Activated CD8-positive, alpha-beta memory T cell treated with anti-CD3 and anti-CD28 coated beads for 36 hours (primary cell): ENCODE measurements around the gene TUBA3D. TPM values are rescaled to one million over a fixed set of nuclear protein-coding genes. Genes with fewer than 3 reads are reported as not detected.
"Not testable (repeated sequence)": the region's sequence is repeated elsewhere in the genome, so short reads cannot be mapped to it uniquely, and the experiment has no call there.

Experiments used
- CTCF ChIA-PET: fragments of 350-600 bp; sonication (Branson Sonifier 250); formaldehyde crosslinking; loops from one replicate; lab custom pipeline; 2021; ENCODE audit warnings: antibody characterized with exemption; lab: Charles Lee
- POLR2A ChIA-PET: fragments of 350-600 bp; sonication (Branson Sonifier 250); formaldehyde crosslinking; loops from one replicate; lab custom pipeline; 2021; ENCODE audit warnings: antibody characterized with exemption; lab: Charles Lee
- total RNA-seq, 2 experiments: library from RNA; stranded (reverse); gene quantifications; one replicate each; pipeline ENCODE4 v1.2.3, GENCODE V29; 2021

Gene TUBA3D
- total RNA-seq, 2 experiments from 2014 or later: not detected

DNA sequence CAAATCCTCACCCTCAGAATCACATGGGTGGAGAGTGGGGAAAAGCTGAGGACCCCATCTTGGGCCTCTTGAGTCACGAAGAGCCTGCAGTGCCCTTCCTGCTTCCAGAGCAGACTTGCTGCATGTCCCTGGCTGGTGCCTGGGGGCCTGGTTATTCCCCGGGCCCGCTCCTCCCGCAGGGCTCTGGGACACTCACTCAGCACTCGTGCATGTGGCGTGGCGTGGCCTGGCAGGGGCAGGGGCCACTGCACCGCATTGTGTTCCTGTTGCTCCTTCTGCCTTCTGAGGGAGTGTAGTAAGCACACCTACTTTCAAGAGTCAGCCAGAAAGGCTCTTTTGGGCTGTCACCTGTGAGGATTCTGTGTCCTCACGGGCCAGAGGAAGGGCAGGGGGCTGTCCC lies 33.7 kb downstream of the TUBA3D start:
- CTCF ChIA-PET: no interaction called here
- POLR2A ChIA-PET: no interaction called here

DNA sequence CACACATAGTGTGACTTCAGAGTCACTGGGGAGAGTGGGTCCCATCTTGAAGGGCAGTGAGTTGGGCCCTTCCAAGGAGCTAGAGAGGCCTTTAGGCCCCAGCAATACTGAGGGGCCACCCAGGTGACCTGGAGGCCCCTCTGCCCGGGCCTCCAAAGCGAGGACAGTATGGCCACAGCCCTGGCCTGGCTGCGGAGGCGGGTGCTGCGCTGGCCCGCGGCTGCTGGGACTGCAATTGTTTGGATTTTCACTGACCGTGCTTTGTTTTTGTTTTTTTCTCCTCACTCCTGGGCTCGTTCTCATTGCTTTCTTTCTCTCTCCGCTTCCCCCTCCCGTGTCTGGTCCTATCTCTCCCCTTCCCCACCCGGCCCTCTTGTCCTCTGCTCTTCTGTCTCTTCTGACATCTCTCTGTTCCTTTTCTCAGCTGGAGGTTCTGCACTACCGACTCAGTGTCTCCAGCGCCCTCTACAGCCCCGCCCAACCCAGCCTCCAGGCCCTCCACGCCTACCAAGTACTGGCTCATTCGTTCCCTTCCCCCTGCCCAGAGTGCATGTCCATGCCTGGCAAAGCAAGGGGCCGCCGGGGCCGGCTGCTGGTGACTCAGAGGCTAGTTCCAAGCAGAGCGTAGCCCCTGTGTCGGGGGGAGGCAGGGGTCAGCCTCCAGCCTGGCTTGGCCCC lies 35.5 kb downstream of the TUBA3D start:
- POLR2A ChIA-PET, CTCF ChIA-PET: not testable (repeated sequence)

DNA sequence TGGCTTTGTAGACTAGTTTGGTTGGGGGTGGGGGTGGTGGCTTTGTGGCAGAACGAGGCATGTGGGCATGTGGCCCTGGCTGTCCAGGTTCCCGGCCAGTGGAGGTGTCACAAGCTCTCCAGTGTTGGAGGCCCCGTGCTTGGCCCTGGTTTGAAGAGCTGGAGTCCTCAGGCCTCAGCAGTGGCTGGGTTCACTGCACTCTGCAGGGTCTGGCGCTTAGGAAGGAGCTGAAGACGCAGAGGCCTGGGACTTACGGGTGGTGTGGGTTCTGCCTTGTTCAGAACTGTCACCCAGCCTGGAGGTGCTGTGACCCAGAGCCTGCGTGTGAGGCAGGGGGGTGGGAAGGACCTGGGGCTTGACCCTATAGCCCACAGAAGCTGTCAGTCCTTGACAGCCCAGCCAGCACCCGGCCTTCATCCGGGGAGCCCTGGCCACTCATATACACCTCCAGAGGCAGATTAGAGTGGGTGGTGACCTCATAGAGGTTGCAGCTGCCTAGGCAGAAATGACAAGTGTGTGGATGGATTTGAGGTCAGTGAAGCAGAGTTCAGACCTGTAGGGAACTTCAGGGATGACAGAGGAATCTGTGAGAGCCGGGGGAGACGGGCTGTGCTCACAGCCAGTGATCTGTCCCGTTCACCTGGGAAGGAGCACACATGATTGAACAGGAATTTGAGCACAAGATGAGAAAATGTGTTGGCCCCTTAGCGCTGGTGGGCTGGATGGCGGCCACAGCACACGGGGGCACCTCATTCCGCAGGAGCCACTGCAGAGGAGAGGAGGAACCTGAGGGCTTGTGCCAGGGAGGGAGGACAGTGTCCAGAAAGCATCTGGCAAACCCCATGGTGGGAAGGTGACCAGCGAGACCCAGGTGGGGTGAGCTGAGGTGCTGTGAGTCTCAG lies 36.3 kb downstream of the TUBA3D start:
- CTCF ChIA-PET, POLR2A ChIA-PET: not testable (repeated sequence)

DNA sequence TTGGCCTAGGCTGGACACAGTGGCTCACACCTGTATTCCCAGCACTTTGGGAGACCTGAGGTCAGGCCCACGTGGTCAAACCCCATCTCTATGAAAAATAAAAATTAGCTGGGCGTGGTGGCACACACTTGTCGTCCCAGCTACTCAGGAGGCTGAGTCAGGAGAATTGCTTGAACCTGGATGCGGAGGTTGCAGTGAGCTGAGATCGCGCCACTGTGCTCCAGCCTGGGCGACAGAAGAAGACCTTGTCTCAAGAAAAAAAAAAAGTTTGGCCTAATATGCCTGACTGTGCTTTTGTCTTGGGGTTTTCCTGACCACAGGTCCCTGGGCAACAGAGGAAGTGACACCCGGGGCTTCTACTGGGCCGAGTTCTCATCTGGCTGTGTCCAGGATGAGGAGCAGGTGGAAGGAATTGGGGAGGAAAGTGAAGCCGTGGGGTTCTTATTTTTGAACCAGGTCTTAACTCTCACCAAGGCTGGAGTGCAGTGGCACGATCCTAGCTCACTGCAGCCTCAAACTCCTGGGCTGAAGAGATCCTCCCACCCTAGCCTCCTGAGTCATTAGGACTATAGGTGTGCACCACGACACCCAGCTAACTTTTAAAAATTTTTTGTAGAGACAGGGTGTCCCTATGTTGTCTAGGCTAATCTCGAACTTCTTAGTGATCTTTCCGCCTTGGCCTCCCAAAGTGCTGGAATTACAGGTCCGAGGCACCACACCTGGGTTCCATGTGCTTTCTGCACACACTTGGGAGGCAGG lies 38.7 kb downstream of the TUBA3D start:
- CTCF ChIA-PET: not testable (repeated sequence)

DNA sequence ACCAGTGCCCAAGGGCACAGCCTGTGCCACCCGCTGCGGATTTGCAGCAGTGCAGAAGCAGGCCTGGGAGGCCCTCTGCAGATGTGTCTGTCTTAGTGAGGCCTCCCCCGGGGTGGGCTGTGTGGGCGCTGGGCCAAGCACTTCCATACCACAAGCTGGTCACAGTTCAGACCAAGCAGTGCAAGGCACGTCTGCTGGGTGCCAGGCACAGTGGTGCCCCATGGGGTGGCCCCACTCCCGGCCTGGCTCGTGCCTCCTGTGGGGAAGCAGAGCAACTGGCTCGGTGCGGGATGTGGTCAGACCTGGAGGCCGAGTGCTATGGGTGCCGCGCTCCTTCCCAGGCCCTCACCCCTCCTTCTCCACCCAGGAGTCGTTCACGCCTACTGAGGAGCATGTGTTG lies 39.3 kb downstream of the TUBA3D start:
- CTCF ChIA-PET, POLR2A ChIA-PET: not testable (repeated sequence)

More for the DNA sequence above, 38.7 kb downstream of the TUBA3D start:
- POLR2A ChIA-PET: not testable (repeated sequence)

DNA sequence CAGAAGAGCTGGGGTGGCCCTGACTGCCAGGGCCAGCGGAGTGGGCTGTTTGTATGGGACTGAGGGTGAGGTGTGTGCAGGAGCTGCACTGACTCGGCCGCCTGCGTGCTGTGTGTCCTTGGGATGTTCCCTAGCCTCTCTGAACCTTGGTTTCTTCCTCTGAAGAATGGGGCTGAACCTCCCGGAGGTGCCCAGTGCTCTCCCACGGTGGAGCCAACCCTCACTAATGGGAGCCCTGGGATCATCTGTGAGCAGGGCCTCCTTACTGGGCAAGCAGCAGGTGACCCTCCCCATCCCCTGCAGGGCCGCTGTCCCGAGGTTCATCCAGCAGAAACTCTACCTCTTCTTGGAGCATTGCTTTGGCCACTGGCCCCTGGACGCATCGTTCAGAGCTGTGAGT lies 40.1 kb downstream of the TUBA3D start:
- CTCF ChIA-PET: no interaction called here
- POLR2A ChIA-PET: no interaction called here

DNA sequence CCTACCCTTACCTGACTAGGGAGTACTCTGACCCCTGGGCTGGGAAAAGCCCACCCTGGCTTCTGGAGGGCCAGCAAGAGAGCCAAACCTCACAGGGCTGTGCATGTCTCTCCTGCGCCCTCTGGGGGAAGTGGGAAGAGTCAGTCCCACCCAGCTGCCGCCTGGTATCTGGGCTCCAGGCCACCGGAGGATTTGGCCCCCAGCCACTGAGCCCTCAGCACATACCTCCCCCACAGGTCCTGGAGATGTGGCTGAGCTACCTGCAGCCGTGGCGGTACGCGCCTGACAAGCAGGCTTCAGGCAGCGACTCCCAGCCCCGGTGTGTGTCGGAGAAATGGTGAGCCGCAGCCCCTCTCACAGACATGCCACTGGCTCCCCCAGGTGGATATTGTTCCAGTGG lies 40.7 kb downstream of the TUBA3D start:
- CTCF ChIA-PET, POLR2A ChIA-PET: not testable (repeated sequence)

DNA sequence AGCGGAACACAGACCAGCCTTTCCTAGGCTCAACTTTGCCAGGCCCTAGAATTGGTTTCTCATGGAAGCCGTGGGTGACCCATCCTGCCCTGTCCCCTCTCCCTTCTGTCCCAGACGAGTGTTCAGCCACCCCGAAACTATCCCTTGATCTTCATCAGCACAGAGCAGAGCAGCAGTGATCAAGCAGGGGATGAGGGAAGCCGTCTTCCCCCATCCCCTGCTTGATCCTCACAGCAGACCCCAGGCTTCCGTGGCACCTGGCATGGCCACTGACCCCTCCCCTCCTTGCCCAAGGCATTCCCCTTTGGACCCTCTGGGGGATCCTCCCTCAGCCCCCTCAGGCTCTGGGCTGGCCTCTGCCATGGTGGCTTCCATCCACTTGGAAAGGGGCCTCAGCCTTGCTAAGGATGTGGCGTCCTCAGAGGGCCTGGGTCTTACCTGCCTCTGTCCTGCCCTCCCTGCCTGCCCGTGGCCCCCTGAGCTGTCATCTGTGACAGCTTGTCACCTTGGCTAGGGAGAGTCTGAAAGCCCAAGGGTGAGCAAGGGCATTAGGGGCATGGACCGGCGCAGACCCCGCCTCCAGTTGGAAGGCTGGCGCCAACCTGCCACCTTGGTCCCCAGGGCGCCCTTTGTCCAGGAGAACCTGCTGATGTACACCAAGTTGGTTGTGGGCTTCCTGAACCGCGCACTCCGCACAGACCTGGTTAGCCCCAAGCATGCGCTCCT lies 41.4 kb downstream of the TUBA3D start:
- POLR2A ChIA-PET: no interaction called here
- CTCF ChIA-PET: no interaction called here

DNA sequence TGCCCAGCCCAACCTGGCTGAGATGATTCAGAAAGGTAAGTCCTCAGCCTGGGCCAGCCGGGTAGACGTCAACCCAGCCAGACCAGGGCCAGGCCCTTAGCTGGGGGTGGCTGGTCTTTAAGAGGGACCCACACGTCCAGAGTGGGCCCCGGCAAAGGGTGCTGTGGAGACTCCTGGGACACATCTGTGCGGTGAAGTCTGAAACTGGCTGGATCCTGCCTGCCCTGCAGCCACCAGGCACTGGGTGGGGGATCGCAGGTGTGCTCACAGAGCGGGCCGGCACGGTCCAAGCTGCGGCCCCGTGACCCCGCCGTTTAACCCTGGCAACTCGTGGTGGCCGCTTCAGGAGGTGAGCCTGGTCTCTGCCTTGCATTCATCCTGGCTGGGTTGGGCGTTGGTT lies 41.9 kb downstream of the TUBA3D start:
- CTCF ChIA-PET, POLR2A ChIA-PET: not testable (repeated sequence)

DNA sequence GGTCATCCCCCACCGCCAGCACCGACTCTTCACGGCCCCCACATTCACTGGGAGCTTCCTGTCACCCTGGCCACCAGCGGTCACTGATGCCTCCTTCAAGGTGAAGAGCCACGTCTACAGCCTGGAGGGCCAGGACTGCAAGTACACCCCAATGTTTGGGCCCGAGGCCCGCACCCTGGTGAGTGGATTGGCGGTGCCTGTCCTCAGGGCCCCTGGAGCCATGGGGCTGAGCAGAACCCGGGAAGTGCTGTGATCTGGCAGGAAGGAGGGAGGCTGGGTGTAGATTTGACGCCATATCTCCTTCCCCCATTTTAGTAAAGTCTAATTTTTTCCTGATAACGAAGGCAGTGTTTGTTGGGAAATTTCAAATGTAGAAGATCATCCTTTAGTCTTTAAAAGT lies 42.6 kb downstream of the TUBA3D start:
- CTCF ChIA-PET, POLR2A ChIA-PET: not testable (repeated sequence)

DNA sequence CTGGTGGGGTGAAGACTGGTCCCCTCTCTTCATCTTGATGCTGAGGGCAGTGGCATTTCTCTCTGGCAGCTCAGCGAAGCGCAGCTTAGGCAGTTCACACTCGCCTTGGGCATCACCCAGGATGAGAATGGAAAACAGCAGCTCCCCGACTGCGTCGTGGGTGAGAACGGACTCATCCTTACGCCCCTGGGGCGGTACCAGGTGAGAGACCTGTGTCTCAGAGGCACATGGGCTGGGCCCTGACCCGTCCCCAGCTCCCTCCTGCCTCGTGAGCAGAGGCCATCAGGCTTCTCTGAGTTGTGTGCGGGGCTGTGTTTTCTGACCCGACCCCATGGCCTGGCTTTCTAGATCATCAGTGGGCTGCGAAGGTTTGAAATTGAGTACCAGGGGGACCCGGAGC lies 43.5 kb downstream of the TUBA3D start:
- CTCF ChIA-PET: no interaction called here
- POLR2A ChIA-PET: no interaction called here

DNA sequence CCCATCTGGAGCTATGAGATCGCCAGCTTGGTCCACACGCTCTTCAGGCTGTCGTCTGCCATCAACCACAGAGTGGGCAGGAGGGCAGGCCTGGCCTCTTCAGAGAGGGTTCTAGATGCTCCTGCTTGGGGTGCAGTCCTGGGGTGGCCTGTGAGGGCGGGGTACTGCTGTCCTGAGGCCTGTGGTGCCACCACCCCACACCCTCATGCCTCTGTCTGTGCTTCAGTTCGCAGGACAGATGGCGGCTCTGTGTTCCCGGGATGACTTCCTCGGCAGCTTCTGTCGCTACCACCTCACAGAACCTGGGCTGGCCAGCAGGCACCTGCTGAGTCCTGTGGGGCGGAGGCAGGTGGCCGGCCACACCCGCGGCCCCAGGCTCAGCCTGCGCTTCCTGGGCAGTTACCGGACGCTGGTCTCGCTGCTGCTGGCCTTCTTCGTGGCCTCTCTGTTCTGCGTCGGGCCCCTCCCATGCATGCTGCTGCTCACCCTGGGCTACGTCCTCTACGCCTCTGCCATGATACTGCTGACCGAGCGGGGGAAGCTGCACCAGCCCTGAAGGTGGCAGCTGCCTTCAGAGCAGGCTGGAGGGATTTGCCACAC lies 44.1 kb downstream of the TUBA3D start:
- CTCF ChIA-PET, POLR2A ChIA-PET: not testable (repeated sequence)

DNA sequence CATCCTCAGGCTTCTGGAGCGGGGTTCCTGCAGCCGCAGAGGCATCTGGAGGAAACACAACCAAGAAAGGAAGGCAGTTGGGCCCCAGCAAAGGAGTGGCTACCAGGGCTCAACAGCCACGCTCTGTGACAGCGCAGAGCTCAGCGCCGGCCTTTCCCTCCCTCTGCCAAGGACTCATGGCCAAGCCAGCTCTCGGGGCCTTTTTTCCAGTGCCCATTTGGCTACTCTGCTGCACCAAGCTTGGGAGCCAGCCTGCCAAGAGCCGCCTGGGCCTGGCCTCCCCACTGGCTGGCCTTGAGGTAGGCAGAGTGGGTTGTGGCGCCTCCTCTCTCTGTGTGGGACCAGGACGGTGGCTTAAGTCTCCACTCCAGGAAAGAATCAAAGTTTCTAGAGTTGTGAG lies 44.6 kb downstream of the TUBA3D start:
- CTCF ChIA-PET: no interaction called here

DNA sequence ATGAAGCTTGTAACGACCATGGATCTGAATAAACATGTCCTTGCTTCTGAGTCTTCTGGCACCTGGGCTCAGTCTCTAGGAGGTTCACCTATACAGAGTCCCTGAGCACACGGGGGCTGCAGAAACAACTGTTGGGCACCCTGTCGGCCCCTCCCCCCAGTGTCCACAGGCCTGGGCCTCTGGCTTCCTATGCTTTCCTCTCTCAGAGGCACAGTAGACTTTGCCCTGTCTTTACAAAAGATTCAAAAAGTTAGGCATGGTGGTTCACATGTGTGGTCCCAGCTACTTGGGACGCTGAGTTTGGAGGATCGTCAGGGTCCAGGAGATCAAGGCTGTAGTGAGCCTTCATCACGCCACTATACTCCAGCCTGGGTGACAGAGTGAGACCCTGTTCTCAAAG lies 45.6 kb downstream of the TUBA3D start:
- POLR2A ChIA-PET: not testable (repeated sequence)
- CTCF ChIA-PET: interaction anchor here (1.4 kb wide), 1 partner anchor 29 kb away, joined by 6 read pairs; the partner anchor contains the start of gene MZT2A

More for the DNA sequence above, 44.6 kb downstream of the TUBA3D start:
- POLR2A ChIA-PET: no interaction called here

DNA sequence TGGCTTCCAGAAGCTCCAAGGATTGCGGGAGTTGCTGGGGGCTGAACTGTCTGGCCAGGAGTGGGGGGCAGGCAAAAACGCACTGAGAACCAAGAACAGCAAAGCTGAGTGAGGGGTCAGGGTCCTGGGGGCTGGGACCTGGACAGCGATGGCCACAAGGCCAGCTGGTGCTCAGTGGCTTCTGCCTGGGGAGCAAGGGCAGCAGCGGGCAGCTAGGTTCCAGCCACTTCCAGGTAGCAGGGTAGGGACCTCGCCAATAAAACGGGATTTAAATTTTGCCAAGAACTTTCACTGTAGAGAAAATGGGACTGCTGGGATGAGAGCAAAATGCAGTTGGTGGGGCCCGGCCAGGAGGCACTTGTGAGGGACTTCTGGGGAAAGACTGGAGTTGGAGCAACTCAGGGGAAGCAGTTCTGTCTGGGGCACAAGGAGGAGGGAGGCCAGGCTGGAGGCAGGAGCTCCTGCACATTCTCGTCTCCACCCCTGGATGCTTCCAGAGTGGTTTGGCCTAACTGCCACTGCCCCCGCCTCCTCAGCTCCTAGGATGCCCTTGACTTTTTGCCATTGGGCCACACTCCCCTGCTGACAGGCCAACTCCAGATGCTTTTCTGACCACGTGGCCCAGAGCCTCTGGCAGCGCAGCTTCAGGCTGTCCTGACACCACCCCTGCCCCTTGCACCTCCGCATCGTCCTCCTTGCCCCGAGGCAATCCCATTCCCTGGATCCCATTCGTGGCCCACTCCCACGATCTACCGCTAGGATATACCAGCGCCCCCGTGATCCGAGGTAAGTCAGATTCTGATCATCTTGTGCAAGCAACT lies 46.3 kb downstream of the TUBA3D start:
- CTCF ChIA-PET: interaction anchor here (1.4 kb wide), 1 partner anchor 29 kb away, joined by 6 read pairs; the partner anchor contains the start of gene MZT2A

DNA sequence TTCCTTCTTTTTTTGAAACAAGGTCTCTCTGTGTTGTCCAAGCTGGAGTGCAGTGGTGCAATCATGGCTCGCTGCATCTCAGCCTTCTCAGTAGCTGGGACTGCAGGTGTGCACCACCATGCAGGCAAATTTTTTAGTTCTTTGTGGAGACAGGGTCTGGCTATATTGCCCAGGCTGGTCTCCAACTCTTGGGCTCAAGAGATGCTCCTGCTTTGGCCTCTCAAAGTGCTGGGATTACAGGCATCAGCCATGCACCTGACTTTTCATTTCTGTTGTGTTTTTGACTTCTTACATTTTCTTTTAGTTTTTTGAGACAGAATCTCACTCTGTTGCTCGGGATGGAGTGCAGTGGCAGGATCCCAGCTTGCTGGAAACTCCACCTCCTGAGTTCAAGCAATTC lies 49.3 kb downstream of the TUBA3D start:
- CTCF ChIA-PET: interaction anchor here (0.7 to 1.0 kb wide), 2 partner anchors 19 to 343 kb away, joined by 4 read pairs; no protein-coding TSS in a partner anchor
- POLR2A ChIA-PET: not testable (repeated sequence)

More for the DNA sequence above, 46.3 kb downstream of the TUBA3D start:
- POLR2A ChIA-PET: no interaction called here

DNA sequence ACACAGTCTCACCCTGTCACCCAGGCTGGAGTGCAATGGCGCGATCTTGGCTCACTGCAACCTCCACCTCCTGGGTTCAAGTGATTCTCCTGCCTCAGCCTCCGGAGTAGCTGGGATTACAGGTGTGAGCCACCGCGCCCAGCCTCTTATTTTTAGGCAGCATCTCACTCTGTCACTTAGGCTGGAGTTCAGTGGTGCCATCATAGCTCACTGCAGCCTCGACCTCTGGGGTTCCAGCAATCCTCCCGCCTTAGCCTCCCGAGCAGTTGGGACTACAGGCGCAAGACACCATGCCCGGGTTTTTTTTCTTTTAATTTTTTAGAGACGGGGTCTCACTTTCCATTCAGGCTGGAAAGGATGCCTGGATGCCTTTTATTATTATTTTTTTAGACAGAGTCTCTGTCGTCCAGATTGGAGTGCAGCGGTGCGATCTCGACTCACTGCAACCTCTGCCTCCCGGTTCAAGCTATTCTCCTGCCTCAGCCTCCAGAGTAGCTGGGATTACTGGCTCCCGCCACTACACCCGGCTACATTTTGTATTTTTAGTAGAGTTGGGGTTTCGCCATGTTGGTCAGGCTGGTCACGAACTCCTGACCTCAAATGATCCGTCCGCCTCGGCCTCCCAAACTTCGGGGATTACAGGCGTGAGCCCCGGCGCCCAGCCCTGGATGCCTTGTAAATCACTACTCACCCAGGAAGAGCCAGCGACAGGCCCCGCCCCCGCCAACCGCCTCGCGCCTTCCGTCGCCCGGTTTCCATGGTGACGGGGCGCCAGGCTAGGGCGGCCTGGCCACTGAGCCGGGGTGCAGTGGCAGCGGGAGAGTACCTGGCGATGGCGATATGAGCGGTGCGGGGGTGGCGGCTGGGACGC lies 51.4 kb downstream of the TUBA3D start, which contains the start of gene CCDC74A:
CCDC74A (plus strand) TSS at position 758 of the 871 bp plus-strand sequence; CDS start at position 841, 83 bp downstream.
- ChIA-PET POLR2A (interaction anchor here (0.6 to 0.7 kb wide), 2 partner anchors 44 to 434 kb away, joined by 3 to 4 read pairs; no protein-coding TSS in a partner anchor), CTCF (interaction anchor here (1.5 kb wide), 1 partner anchor 38 kb away, joined by 3 read pairs; no protein-coding TSS in a partner anchor)
